Measurements from ENCODE around the gene HUNK.

The HUNK gene

DNA sequence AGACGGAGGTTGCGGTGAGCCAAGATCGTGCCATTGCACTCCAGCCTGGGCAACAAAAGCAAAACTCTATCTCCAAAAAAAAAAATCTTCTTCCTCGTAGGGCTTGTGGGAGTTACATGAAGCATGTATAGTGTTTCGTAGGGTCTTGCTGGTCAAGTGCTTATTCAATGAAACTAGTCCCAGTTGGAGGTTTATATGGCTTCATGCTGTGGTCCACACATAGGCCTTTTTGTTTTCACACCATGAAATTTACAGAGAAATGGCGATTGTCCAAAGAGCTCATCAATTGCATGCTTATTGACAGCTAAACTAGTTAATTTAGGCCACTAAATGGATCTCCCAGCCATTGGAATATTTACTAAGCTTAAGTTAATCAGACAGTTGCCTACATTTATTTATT is 29.6 kb downstream of the HUNK start:
- TF ChIP-seq, protein P1, sequence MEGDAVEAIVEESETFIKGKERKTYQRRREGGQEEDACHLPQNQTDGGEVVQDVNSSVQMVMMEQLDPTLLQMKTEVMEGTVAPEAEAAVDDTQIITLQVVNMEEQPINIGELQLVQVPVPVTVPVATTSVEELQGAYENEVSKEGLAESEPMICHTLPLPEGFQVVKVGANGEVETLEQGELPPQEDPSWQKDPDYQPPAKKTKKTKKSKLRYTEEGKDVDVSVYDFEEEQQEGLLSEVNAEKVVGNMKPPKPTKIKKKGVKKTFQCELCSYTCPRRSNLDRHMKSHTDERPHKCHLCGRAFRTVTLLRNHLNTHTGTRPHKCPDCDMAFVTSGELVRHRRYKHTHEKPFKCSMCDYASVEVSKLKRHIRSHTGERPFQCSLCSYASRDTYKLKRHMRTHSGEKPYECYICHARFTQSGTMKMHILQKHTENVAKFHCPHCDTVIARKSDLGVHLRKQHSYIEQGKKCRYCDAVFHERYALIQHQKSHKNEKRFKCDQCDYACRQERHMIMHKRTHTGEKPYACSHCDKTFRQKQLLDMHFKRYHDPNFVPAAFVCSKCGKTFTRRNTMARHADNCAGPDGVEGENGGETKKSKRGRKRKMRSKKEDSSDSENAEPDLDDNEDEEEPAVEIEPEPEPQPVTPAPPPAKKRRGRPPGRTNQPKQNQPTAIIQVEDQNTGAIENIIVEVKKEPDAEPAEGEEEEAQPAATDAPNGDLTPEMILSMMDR (IDR thresholded peaks at IDR 0.05; ENCODE audit: low read depth, low read length) = no peak
- H3K4me3 ChIP-seq (ENCODE audit: low read depth, low read length) = no peak overlapping the region

DNA sequence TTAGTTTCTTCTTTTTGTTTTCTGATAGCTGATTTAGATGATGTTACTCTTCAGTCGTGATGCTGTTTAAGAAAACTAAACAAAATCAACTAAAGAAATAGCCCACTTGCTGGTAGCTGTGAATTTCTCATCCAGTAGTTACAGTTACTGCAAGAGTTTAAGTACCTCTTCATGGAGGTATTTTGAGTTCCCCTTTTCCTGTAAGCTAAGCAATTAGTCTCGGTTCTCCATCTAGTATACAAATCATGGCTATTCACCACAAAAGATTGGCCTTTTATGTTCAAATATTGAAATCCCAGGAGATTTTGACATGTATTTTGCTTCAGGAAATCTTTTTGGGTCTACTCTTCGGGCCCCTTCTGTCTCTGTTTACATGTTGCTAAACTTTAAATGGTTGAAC is 31.1 kb downstream of the HUNK start:
- TF ChIP-seq, protein P1 (IDR thresholded peaks at IDR 0.05; ENCODE audit: low read depth, low read length) = no peak
- no peak overlapping the region for H3K4me3 ChIP-seq (ENCODE audit: low read depth, low read length)

DNA sequence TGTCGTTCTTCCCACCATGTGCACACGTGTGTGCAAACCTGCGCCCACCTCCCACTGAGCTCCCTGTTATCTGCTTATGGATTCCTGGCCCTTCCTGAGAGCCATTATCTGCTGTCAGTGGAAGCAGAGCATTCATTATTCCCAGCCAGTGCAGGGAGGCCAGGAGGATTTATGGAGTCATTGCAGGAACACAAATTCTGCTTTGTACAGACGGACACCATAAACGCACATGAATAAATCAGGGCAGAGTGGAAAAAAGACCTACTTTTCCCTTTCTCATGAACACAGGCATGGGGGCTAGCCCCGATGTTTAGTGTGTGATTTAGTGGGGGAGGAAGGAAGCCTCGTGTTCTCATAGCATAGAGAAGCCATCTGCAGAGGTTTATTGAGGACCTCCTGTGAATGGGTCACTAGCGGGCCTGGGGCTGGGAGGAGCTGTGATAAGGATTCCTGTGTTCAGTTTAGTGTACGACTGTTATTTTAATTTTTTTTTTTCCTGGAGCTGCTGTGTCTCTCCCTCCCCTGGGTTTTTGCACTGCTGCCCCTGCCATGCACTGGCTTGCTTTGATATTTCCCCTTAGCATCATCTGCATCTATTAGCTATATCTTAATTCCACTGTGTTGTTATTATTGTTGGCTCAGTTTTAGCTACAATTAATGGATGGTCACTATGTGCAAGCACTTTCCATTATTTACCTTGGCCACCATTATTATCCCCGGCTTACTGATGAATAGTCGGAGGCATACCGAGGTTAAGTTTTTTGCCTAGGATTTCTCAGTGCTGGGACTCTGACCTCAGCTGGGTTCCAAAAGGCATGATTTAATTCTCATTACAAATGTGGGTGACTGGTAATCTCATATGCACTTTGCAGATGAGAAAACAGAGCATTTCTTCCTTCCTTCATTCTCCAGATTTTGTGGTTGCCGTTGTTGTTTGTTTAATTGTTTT is 33.0 kb downstream of the HUNK start:
- no peak overlapping the region for H3K4me3 ChIP-seq (ENCODE audit: low read depth, low read length)
- TF ChIP-seq, protein P1 (IDR thresholded peaks at IDR 0.05; ENCODE audit: low read depth, low read length) = no peak

DNA sequence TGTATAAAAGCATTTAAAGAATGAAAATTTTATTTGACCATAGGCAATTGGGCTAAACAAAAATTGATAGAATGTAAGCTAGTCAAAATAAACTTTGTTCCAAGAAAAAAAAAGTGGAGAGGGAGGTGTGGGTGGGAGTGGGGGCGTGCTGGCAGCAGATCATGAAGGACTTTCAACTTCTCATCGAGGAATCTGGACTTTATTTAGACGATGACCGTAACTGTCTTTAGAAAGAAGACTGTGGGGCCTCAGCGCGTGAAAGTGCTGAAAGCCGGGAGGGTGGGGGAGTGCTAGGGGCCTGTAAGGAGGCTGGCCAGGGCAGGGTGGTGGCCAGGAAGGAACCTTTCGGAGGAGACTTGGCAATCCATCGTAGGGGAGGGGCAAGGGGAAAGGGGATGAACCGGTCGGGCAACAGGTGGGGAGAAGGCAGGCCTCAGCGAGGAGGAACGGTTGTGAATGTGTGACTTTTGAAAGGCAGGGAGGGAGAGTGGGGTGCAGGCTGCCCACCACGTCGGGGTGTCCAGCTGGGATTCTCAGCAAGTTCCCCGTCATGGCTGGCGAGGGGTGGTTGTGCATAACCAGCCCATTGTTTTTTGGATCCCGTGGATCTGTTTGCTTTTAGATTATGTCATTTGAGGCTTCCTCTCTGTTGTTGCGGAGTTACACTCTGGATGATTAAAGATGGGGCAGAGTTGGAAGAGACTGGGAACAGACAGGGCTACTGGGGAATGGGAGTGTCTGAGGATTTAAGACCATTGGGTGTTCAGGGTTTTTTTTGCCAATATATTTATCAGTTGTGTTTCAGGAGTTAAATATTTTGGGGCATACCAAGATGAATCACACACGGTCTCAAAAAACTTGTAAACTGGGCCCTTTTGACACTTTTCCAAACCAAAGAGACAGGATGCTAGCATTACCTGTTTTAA is 35.5 kb downstream of the HUNK start:
- H3K4me3 ChIP-seq (ENCODE audit: low read depth, low read length) = no peak overlapping the region
- TF ChIP-seq, protein P1 (IDR thresholded peaks at IDR 0.05; ENCODE audit: low read depth, low read length) = no peak

DNA sequence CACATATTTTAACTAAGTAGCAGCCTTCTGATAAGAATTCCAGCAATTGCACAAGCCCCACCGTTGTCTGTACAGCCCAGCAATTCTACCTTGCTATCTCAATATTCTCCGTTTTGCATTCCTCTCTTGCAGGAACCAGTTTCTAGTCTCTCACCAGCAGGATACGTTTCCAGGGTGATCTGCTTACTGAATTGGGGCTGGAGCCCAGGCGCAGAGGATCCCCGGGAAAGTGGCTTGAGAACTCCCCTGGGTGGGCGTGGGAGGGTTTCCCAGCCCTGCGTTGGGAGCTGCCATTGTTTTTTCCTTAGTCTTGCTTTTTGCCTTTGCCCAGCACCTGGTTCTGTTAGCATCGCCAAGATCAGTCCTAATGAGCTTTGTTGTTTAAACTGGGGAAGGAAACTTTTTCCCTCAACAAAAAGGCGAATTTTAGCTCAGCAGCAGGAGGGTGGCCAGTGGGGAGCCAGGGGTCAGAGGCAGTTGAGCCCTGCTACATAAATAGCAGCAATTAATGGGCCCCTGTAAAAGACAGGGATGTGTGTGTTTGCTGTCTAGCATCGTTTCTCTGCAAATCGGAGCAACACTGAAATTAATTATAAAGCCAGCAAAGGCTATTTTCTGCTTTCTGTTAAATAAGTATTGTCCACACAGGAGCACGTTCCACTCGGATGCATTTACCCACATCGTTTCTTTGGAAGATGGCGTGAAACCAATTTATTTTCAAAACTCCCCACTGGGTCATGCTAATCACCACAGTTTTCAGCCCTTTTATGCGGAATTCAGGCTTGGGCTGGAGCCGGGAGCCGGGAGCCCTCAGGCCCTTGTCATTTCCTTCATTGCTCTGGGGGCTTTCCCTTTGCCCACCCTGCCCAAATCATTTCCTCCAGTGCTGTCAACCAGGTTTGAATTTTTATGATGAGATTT is 36.6 kb downstream of the HUNK start:
- H3K4me3 ChIP-seq (ENCODE audit: low read depth, low read length) = no peak overlapping the region
- TF ChIP-seq, protein P1 (IDR thresholded peaks at IDR 0.05; ENCODE audit: low read depth, low read length) = no peak

DNA sequence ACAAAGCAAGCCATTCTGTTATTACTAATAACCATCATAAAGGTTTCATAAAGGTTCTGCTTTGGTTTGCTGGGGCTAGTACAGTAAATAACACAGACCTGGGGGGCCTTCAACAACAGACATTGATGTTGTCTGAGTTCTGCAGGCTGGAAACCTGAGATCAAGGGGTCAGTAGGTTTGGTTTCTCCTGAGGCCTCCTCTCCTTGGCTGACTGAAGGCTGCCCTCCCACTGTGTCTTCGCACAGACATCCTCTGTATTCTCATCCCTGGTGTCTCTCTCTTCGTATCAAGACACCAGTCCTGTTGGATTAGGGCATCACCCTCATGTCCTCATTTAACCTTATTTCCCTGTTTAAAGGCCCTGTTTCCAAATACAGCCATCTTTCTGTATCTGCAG is 37.3 kb downstream of the HUNK start:
- no peak overlapping the region for H3K4me3 ChIP-seq (ENCODE audit: low read depth, low read length)
- TF ChIP-seq, protein P1 (IDR thresholded peaks at IDR 0.05; ENCODE audit: low read depth, low read length) = no peak
